HG03354 (cell line): ENCODE measurements around the gene FBXL14.
"Not testable (repeated sequence)": the region's sequence is repeated elsewhere in the genome, so short reads cannot be mapped to it uniquely, and the experiment has no call there.

Experiments used
- ATAC-seq: cut with Tn5 transposase; IDR thresholded peaks from one replicate; pipeline ENCODE4 v1.9.1; 2021; ENCODE audit warnings: mild to moderate bottlenecking; ENCODE audit not compliant: unreplicated experiment, poor library complexity, severe bottlenecking

Gene FBXL14

GRCh38 chr12:1622406-1622805, 28.0 kb upstream of the FBXL14 start:
- no peak for ATAC-seq

GRCh38 chr12:1620092-1620491, 25.7 kb upstream of the FBXL14 start:
- no peak for ATAC-seq

GRCh38 chr12:1619587-1619986, 25.2 kb upstream of the FBXL14 start:
- ATAC-seq: no peak

- no peak for ATAC-seq
These were observed 24.8 kb upstream of the FBXL14 start for GRCh38 chr12:1619159-1619558.

- ATAC-seq: no peak
These were observed 24.1 kb upstream of the FBXL14 start for GRCh38 chr12:1618489-1618888.

GRCh38 chr12:1616233-1617066, 22.1 kb upstream of the FBXL14 start:
- no peak for ATAC-seq

GRCh38 chr12:1614360-1614759, 20.0 kb upstream of the FBXL14 start:
- no peak for ATAC-seq

GRCh38 chr12:1613860-1614259, 19.5 kb upstream of the FBXL14 start:
- no peak for ATAC-seq

GRCh38 chr12:1611803-1612572, 17.6 kb upstream of the FBXL14 start:
- no peak for ATAC-seq

GRCh38 chr12:1610072-1610643, 15.8 kb upstream of the FBXL14 start:
- no peak for ATAC-seq

GRCh38 chr12:1608713-1609119, 14.3 kb upstream of the FBXL14 start:
- no peak for ATAC-seq

GRCh38 chr12:1607940-1608712, 13.7 kb upstream of the FBXL14 start:
- ATAC-seq: no peak

GRCh38 chr12:1606021-1606622, 11.7 kb upstream of the FBXL14 start:
- ATAC-seq: peak; percentile 51

- ATAC-seq: peak; percentile 54
These were observed 11.0 kb upstream of the FBXL14 start for GRCh38 chr12:1605129-1606020.

- no peak for ATAC-seq
These were observed 10.1 kb upstream of the FBXL14 start for GRCh38 chr12:1604464-1604863.

GRCh38 chr12:1603269-1603993, 9.1 kb upstream of the FBXL14 start:
- no peak for ATAC-seq

GRCh38 chr12:1602706-1603105, 8.3 kb upstream of the FBXL14 start:
- ATAC-seq: not testable (repeated sequence)

GRCh38 chr12:1598757-1599156, 4.4 kb upstream of the FBXL14 start:
- ATAC-seq: no peak
